WTC11 (cell line): ENCODE results near the gene ZSWIM3. TPM values are rescaled to one million over a fixed set of nuclear protein-coding genes. Genes with fewer than 3 reads are reported as not detected.
A peak's percentile ranks its signal among the peaks of the same experiment; 100 is the strongest.

Source experiments
- ATAC-seq: fragments of 200-7000 bp; cut with Tn5 transposase; 2 replicates; pipeline ENCODE4 v1.10.0; 2021; ENCODE audit warnings: mild to moderate bottlenecking, moderate library complexity
- CTCF ChIA-PET: fragments of 300-600 bp; sonication (Branson Sonifier 250); formaldehyde crosslinking; loops from one replicate; lab custom pipeline; 2021; ENCODE audit warnings: antibody characterized with exemption; lab: Charles Lee
- POLR2A ChIA-PET: fragments of 350-600 bp; sonication (Branson Sonifier 250); formaldehyde crosslinking; loops from one replicate; lab custom pipeline; 2021; ENCODE audit warnings: antibody characterized with exemption; lab: Charles Lee
- DNase-seq: peaks from one replicate; pipeline ENCODE4 v3.0.0; 2021; ENCODE audit warnings: low spot score
- H3K27ac Mint-ChIP-seq: 2 replicates; pipeline ENCODE4 v1.8.0; 2021; ENCODE audit warnings: mixed read lengths
- H3K27me3 Mint-ChIP-seq: 2 replicates; pipeline ENCODE4 v1.8.0; 2021; ENCODE audit warnings: low read depth, mild to moderate bottlenecking, moderate library complexity, mixed read lengths
- H3K36me3 Mint-ChIP-seq: 2 replicates; pipeline ENCODE4 v1.8.0; 2021; ENCODE audit warnings: mixed read lengths
- H3K4me1 Mint-ChIP-seq: 2 replicates; pipeline ENCODE4 v1.8.0; 2022; ENCODE audit warnings: mixed read lengths
- H3K4me3 Mint-ChIP-seq: 2 replicates; pipeline ENCODE4 v1.8.0; 2021; ENCODE audit warnings: mild to moderate bottlenecking, moderate library complexity, mixed read lengths
- H3K9me3 Mint-ChIP-seq: 2 replicates; pipeline ENCODE4 v1.8.0; 2021; ENCODE audit warnings: mixed read lengths
- ATF3 ChIP-seq: sonication (generic); formaldehyde crosslinking; conservative IDR thresholded peaks from 2 replicates; pipeline ENCODE4 v1.8.1; 2022; ENCODE audit warnings: mild to moderate bottlenecking, missing genetic modification reagents
- CDX4 ChIP-seq: fragments of 250-450 bp; sonication (Bioruptor Pico); IDR thresholded peaks from 2 replicates; pipeline ENCODE4 v1.9.0; 2021; ENCODE audit warnings: moderate library complexity, mild to moderate bottlenecking, inconsistent platforms, borderline replicate concordance
- EMX1 ChIP-seq: fragments of 250-450 bp; sonication (Bioruptor Pico); IDR thresholded peaks from 2 replicates; pipeline ENCODE4 v1.8.0; 2021; ENCODE audit warnings: mild to moderate bottlenecking
- ESRRA ChIP-seq: sonication (generic); formaldehyde crosslinking; IDR thresholded peaks from 2 replicates; pipeline ENCODE4 v1.8.1; 2022; ENCODE audit warnings: mild to moderate bottlenecking, missing genetic modification reagents, borderline replicate concordance
- FOXP1 ChIP-seq: sonication (generic); formaldehyde crosslinking; IDR thresholded peaks from 2 replicates; pipeline ENCODE4 v1.8.0; 2022; ENCODE audit warnings: missing genetic modification reagents, mild to moderate bottlenecking, moderate library complexity, borderline replicate concordance
- GRHL2 ChIP-seq: fragments of 250-450 bp; sonication (Bioruptor Pico); IDR thresholded peaks from 2 replicates; pipeline ENCODE4 v1.8.0; 2022; ENCODE audit warnings: mild to moderate bottlenecking, moderate library complexity; ENCODE audit not compliant: insufficient replicate concordance, severe bottlenecking
- GTF2I ChIP-seq: fragments of 250-450 bp; sonication (Bioruptor Pico); conservative IDR thresholded peaks from 2 replicates; pipeline ENCODE4 v1.4.0; 2021; ENCODE audit warnings: mild to moderate bottlenecking
- HMGXB4 ChIP-seq: sonication (generic); formaldehyde crosslinking; IDR thresholded peaks from 2 replicates; pipeline ENCODE4 v1.8.1; 2023; ENCODE audit warnings: mild to moderate bottlenecking, moderate library complexity, missing genetic modification reagents
- KAT7 ChIP-seq: sonication (generic); formaldehyde crosslinking; IDR thresholded peaks from 2 replicates; pipeline ENCODE4 v1.8.1; 2023; ENCODE audit warnings: missing genetic modification reagents, mild to moderate bottlenecking, borderline replicate concordance
- MLX ChIP-seq: sonication (generic); formaldehyde crosslinking; IDR thresholded peaks from 2 replicates; pipeline ENCODE4 v1.8.1; 2023; ENCODE audit warnings: mild to moderate bottlenecking, missing genetic modification reagents, moderate library complexity
- NR1H2 ChIP-seq: sonication (generic); formaldehyde crosslinking; IDR thresholded peaks from 2 replicates; pipeline ENCODE4 v1.9.0; 2021; ENCODE audit warnings: mild to moderate bottlenecking, moderate library complexity, missing genetic modification reagents
- NR3C1 ChIP-seq: sonication (generic); formaldehyde crosslinking; conservative IDR thresholded peaks from 2 replicates; pipeline ENCODE4 v1.8.1; 2023; ENCODE audit warnings: low read depth, mild to moderate bottlenecking, missing genetic modification reagents
- OVOL2 ChIP-seq: fragments of 250-450 bp; sonication (Bioruptor Pico); IDR thresholded peaks from 2 replicates; pipeline ENCODE4 v1.9.0; 2021; ENCODE audit warnings: mild to moderate bottlenecking, borderline replicate concordance
- PRDM15 ChIP-seq: sonication (generic); formaldehyde crosslinking; IDR thresholded peaks from 2 replicates; pipeline ENCODE4 v1.8.0; 2022; ENCODE audit warnings: missing genetic modification reagents
- USF2 ChIP-seq: sonication (generic); formaldehyde crosslinking; IDR thresholded peaks from 2 replicates; pipeline ENCODE4 v1.8.1; 2023; ENCODE audit warnings: mild to moderate bottlenecking, missing genetic modification reagents, moderate library complexity
- ZBTB21 ChIP-seq: sonication (generic); formaldehyde crosslinking; IDR thresholded peaks from 2 replicates; pipeline ENCODE4 v1.8.1; 2023; ENCODE audit warnings: mild to moderate bottlenecking, missing genetic modification reagents, borderline replicate concordance
- ZNF138 ChIP-seq: sonication (generic); formaldehyde crosslinking; conservative IDR thresholded peaks from 2 replicates; pipeline ENCODE4 v1.8.1; 2022; ENCODE audit warnings: mild to moderate bottlenecking, moderate library complexity, missing genetic modification reagents
- ZNF219 ChIP-seq: sonication (generic); formaldehyde crosslinking; IDR thresholded peaks from 2 replicates; pipeline ENCODE4 v1.8.0; 2023; ENCODE audit warnings: missing genetic modification reagents, mild to moderate bottlenecking, borderline replicate concordance
- ZNF232 ChIP-seq: sonication (generic); formaldehyde crosslinking; IDR thresholded peaks from 2 replicates; pipeline ENCODE4 v1.8.0; 2022; ENCODE audit warnings: mild to moderate bottlenecking, missing genetic modification reagents
- ZNF317 ChIP-seq: sonication (generic); formaldehyde crosslinking; IDR thresholded peaks from 2 replicates; pipeline ENCODE4 v1.8.1; 2023; ENCODE audit warnings: low read depth, mild to moderate bottlenecking, moderate library complexity, missing genetic modification reagents, borderline replicate concordance
- ZNF416 ChIP-seq: fragments of 250-450 bp; sonication (Bioruptor Pico); IDR thresholded peaks from 2 replicates; pipeline ENCODE4 v1.9.0; 2021; ENCODE audit warnings: mild to moderate bottlenecking, inconsistent platforms
- ZNF423 ChIP-seq: fragments of 250-450 bp; sonication (Bioruptor Pico); IDR thresholded peaks from 2 replicates; pipeline ENCODE4 v2.1.2; 2022; ENCODE audit warnings: mild to moderate bottlenecking, moderate library complexity
- ZNF425 ChIP-seq: fragments of 250-450 bp; sonication (Bioruptor Pico); conservative IDR thresholded peaks from 2 replicates; pipeline ENCODE4 v1.9.0; 2021; ENCODE audit warnings: mild to moderate bottlenecking
- ZSCAN18 ChIP-seq: fragments of 250-450 bp; sonication (Bioruptor Pico); IDR thresholded peaks from 2 replicates; pipeline ENCODE4 v2.1.2; 2022; ENCODE audit warnings: mild to moderate bottlenecking, moderate library complexity
- total RNA-seq: library from RNA; stranded (reverse); gene quantifications from 3 replicates; pipeline ENCODE4 v1.2.3, GENCODE V29; 2021

The ZSWIM3 gene
- total RNA-seq, 1 experiment from 2014 or later = 3.4 TPM

GRCh38 chr20:45890077-45890984 is 32.9 kb downstream of the ZSWIM3 start:
- CTCF ChIA-PET = interaction anchor here (0.6 to 3.0 kb wide), 45 partner anchors 8 to 328 kb away, joined by 3 to 38 read pairs (median 6); partner anchors contain the start of genes PCIF1, PLTP, SNX21 and TNNC2
- Mint-ChIP-seq H3K4me1 (peaks cover 12% of the 10 kb centered on the region), H3K9me3 (no peaks in the 10 kb centered on the region), H3K4me3 (peak overlapping the region; percentile 87), H3K36me3 (peaks cover 4% of the 10 kb centered on the region), H3K27me3 (no peaks in the 10 kb centered on the region; the same call in 1 of the 2 replicates), H3K27ac (no peak overlapping the region)
- DNase-seq (peak; percentile 89), ATAC-seq (peak; percentile 80)
- POLR2A ChIA-PET = interaction anchor here (0.7 to 2.2 kb wide), 7 partner anchors 9 to 67 kb away, joined by 3 to 19 read pairs (median 8); partner anchors contain the start of genes PCIF1, PLTP and ZSWIM1
- TF ChIP-seq EMX1 (CRISPR knock-in tag) (no peak), ESRRA (no peak), ZNF423 (CRISPR knock-in tag) (no peak), ZNF317 (no peak), USF2 (CRISPR knock-in tag) (peak; percentile 58), MLX (CRISPR knock-in tag) (no peak), FOXP1 (CRISPR knock-in tag) (no peak), ZNF232 (peak; percentile 81), ZNF219 (CRISPR knock-in tag) (no peak), NR1H2 (CRISPR knock-in tag) (no peak), GRHL2 (no peak), ZBTB21 (0 out of 2 replicates have a peak, but pooled peaks have one; percentile 59), PRDM15 (CRISPR knock-in tag) (no peak), ATF3 (CRISPR knock-in tag) (no peak), GTF2I (CRISPR knock-in tag) (no peak), NR3C1 (0 out of 2 replicates have a peak, but pooled peaks have one; percentile 70), ZNF138 (0 out of 2 replicates have a peak, but pooled peaks have one; percentile 65), ZSCAN18 (CRISPR knock-in tag) (no peak), CDX4 (CRISPR knock-in tag) (no peak), ZNF416 (CRISPR knock-in tag) (no peak), HMGXB4 (CRISPR knock-in tag) (peak; percentile 96), OVOL2 (CRISPR knock-in tag) (no peak), ZNF425 (CRISPR knock-in tag) (no peak), KAT7 (CRISPR knock-in tag) (0 out of 2 replicates have a peak, but pooled peaks have one; percentile 32)
